GM21360 (cell line): ENCODE data around the gene ATP8B3.

ENCODE experiments used
- ATAC-seq: cut with Tn5 transposase; IDR thresholded peaks from one replicate; pipeline ENCODE4 v1.9.1; 2021; ENCODE audit warnings: mild to moderate bottlenecking, moderate library complexity; ENCODE audit not compliant: unreplicated experiment

Gene ATP8B3

DNA sequence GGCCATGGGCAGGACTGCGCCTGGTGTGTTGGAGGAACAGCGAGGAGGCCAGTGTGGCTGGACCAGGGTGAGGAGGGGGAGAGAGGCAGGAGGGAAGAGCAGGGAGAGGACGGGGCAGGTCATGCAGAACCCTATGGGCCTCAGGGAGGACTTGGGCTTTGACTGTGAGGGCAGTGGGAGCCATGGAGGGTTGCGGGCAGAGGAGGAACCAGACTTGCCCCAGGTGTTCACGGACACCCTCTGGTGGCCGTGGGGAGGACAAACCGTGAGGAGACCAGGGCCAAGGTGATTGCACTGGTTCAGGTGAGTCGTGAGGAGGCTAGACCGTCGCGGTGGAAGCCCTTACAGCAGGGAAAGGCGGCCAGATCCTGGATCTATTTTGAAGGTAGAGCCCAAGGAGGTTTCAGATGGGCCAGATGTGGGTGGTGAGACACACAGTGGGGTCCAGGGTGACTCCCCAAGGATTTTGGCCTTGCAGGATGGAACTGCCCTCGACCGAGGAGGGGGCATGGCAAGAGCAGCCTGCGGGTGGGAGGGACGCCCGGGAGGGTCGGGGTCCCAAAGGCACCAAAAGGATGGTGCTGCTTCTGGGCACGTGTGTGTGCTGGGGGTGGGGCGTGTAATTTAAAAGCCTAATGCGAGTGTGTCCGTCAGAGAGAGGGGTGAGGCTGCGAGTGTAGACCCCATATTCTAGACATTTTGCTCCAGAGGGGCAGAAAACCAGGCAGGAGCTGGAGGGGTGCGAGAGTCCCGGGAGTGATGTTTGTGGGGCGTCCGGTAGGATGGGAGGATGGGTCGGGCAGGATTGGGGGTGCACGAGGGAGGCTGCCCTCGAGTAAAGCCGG lies 39.0 kb upstream of the ATP8B3 start:
- no peak for ATAC-seq

DNA sequence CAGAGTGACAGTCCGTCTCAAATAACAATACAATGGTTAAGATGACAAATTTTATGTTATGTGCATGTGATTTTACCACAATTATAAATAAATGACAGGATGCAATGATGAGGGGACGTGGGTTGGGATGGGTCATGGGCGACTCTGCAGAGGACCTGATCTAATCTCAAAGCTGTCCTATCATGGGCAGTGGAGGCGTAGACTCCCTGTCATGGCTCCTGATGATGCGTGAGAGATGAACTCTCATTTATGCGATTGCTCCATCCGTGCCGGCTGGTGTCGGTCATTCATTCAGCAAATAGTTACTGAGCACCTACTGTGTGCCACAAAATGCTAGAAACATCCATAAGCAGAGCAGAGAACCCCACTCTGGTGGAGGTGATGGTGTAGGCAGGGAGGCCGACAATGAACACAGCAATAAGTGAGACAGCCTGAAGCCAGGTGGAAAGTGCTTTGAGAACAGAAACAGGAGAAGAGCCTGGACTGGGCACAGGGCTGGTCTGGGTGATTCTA lies 37.9 kb upstream of the ATP8B3 start:
- no peak for ATAC-seq

DNA sequence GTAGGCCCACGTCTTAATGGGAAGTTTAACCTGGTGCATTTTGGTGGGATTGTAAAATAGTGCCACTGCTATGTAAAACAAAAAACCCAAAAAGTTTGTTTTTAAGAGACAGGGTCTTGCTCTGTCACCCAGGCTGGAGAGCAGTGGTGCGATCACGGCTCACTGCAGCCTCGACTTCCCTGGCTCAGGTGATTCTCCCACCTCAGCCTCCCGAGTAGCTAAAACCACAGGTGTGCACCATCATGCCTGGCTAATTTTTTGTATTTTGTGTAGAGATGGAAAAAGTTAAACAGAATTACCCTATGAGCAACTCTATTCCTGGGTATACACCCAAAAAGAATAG lies 37.0 kb upstream of the ATP8B3 start:
- no peak for ATAC-seq

DNA sequence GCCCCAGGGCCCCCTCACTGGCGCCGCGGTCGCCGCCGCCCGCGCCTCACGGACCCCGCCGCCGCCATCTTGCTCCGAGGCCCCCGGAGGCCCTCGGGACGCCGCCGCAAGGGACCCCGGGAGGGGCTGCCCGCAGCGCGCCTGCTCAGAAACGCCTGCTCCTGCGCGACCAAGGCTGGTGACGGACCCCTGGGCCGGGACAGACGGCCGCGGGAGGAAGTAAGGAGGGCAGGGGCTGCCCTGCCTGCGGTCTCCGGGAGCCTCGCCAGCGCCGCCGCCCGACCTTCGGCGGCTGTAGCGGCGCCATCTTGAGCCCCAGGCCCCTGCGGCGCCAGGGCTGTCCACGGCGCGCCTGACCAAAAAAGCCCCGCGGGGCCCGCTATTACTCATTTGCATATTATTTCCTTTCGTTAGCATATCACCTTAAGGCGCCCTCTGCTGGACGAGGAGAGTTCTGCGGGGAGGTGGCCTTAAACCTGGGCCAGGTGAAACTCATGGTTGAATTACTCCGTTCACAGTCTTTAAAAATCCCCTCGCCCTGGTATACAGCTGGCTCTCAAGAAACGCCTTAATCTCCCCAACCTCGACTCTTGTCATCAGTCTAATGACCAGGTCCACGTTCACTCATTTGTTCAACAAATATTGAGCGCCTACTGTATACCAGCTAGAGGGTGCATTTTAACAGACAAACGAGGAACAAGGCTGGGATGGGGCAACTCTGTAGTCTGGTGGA lies 36.5 kb upstream of the ATP8B3 start, which contains the start of gene REXO1:
Gene REXO1, minus strand, starts transcription at position 85 of the 733 bp plus-strand sequence. CDS start 125 bp downstream, outside the sequence.
- ATAC-seq, result peak; percentile 58

DNA sequence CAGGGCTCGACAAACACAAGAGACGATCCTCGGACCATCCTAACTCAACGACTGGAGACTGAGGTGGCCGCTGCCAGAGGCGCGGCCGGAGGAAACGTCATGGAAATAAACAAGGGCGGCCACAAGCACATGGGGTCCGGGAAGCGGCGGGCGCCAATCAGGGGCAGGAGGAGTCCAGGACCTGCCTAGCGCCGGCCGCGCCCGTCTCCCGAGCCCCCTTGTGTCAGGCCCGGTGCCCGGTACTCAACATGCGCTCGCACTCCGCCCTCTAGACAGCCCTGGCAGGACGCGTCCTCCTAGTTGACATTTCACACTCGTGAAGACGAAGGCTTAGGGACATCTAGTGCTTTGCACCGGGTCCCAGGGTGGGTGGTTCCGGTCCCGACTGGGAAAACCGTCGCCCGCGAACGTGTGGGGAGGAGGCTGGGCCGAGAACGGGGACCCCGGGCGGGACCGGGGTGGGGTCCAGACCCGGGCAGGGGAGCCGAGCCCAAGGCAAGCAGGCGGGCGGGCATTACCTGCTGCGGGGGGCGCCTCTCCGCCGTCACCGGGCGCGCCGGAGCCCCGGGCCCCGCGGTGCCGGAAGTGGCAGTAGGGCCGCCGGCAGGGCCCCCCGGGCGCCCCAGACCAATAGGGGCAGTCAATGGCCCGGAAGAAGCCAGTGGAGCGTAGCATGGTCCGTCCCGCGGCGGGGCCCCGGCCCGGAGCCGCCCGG lies 35.8 kb upstream of the ATP8B3 start:
- peak; percentile 5 for ATAC-seq

DNA sequence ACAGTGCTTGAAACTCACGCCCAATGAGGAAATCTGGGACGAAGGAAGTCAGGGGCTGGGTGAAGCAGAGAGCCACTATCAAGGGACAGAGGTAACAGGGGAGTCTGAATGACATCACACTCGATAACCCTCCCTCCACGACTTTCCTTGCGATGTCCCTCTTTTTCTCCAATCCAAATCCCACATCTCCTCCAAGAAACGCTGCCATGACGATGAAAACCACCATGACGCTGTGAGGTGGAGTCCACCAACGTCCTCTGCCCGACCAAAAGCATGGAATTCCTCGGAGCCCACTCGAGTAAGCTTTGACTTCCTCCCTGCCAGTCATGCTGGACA lies 35.2 kb upstream of the ATP8B3 start:
- no peak for ATAC-seq

DNA sequence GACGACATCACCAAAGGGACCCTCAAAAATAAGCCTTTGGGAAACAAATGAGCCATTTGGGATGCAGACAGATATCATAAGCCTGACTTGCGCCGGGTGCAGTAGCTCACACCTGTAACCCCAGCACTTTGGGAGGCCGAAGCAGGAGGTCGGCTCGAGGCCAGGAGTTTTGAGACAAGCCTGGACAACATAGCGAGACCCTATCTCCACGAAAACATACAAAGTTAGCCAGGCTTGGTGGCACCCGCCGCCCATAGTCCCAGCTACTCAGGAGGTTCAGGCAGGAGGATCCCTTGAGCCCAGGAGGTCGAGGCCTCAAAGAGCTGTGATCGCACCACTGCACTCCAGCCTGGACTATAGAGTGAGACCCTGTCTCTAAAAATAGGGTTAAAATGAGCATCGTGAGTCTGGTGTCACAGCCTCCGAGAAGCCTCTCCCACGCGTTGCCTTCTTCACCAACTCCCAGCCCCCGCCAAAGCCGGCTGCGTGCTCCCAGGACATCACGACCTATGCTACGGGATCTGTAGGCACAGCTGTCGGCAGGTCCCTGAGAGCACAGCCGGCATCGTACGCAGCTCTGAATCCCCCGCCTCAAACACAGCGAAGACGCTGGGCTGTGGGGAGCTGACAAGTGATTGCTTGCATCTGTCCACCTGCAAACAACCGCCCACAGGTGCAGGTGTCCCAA lies 34.6 kb upstream of the ATP8B3 start:
- no peak for ATAC-seq

DNA sequence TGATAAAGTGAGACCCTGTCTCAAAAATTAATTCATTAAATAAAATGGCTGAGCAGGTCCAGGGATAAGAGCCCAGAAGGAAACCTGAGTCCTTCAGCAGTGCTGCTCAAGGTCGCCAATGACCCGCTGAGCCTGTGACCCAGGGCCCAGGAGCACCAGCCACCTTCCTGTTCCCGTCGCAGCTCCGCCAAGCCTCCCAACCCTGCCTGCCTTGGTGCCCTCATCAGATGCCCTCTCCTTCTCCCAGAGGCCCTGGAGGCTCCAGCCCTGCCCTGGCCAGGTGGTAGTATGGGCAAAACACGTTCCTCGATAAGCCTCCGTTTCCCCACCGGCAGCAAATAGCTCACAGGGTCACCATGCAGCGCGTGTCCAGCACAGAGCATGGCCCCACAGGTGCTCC lies 33.6 kb upstream of the ATP8B3 start:
- no peak for ATAC-seq

DNA sequence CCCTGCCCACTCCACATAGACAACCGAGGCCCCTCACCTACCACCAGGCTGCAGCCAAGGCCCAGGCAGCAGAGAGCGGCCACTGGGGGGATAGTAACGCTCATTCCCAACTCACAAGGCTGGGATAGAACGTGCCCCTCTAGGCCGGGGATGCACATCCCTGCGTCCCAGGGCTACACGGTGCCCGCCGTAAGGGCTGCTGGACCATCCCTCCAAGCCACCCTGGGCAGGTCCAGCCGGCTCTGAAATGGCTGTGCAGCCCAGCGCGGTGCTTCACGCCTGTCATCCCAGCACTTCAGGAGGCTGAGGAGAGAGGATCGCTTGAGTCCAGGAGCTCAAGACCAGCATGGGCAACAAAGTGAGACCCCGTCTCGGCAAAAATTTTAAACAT lies 33.0 kb upstream of the ATP8B3 start:
- no peak for ATAC-seq

DNA sequence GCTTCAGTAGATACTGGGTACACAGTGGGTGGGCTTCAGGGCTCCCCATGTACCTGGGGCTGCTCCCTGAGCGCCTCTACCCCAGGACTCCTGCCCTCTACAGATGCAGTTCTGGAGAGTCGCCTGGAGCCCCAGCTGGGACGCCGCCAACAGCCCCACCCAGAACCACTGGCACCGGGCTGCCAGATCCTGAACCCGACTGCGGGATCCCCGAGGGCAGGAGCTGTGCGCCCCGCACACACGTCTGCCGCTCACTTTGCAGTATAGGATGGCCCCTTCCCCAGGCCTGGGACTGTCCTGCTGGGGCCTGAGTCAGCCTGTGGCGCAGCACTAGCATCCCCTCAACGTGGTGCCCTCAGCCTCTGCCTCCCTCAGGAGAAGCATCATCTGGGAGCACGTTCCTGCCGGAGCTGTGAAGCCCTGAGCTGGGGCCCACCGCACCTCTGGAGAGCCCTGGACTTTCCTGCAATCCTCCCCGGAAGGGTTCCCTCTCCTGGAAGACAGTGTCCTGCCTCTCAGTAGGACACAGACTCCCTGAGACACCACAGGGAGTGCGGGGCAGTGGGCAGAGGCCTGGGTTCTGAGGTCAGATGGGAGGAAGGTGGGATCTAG lies 32.5 kb upstream of the ATP8B3 start:
- ATAC-seq, result no peak

DNA sequence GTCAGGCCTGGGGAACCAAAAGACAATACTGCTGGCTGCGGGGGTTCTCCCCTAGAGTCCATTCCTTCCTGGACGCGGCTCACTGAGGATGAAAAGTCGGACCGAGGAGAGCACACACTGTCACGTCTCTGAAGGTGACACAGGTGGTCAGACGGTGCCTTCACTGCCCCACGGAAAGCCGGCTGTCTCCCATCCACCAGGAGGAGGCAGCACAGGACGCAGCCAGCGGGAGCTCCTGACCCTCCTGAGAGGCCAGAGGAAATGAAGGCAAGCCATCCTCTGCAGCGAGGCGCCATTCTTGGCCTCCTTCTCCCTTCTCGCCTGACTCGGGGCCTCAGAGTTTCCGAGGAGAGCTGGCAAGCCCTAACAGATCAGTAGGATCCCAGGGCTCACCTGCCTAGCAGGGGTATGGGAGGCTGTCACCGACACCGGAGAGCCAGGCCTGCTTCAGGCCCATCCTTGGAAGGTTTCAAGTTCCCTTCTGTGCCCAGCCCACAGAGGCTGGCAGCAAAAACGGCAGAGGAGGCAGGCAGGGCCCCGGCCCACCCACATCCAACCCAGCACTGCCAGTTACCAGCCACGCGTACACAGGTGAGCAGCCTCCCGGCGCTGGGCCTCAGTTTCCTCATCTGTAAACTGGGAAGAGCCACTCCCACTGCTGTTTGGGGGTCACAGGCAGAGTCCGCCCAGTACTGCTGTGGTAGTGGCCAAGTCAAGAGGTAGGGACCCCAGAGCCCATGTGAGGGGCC lies 31.7 kb upstream of the ATP8B3 start:
- ATAC-seq, result no peak

DNA sequence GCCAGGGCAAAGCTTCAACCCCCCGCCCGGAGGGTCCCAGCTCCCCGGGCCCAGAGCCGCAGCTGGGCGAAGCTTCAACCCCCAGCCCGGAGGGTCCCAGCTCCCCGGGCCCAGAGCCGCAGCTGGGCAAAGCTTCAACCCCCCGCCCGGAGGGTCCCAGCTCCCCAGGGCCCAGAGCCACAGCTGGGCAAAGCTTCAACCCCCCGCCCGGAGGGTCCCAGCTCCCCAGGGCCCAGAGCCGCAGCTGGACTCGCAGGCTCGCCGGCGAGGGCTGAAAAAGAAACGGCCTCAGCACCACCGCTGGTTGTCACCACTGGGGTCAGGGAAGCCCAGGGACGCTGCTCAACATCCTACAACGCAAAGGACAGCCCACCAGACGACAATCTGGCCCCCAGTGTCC lies 31.0 kb upstream of the ATP8B3 start:
- no peak for ATAC-seq

DNA sequence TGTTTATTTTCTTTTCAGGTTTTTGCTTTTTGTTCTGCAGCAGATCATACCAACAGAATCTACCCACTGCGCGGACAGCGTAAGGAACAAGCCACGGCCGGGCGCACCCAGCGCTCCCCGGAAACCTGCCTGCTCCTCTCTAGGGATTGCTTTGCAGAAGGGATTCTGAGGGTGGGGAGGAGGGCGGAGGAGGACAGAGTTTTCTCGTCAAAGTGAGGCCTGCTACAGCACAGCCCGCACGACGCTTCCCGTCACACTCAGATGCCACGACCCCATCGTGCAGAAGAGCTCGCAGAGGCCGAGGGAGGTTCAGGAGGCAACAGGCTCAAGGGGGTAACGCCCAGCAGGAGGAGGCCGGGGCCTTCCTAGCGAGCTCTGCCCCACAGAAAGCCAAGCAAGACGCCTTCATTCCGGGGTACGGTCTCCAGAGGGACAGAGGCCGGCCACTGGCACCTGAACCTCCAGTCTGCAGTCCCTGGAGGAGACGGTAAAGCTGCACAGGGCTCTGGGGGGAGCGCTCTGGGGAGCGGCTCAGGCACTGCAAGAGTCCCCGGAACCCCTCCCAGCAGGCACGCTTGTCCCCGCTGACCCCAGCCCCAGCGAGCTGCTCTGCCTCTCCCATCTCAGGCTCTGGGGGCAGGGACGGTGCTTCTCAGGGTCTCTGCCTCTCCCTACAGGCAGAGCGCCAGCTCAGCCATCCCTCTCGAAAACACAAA lies 29.3 kb upstream of the ATP8B3 start:
- no peak for ATAC-seq

DNA sequence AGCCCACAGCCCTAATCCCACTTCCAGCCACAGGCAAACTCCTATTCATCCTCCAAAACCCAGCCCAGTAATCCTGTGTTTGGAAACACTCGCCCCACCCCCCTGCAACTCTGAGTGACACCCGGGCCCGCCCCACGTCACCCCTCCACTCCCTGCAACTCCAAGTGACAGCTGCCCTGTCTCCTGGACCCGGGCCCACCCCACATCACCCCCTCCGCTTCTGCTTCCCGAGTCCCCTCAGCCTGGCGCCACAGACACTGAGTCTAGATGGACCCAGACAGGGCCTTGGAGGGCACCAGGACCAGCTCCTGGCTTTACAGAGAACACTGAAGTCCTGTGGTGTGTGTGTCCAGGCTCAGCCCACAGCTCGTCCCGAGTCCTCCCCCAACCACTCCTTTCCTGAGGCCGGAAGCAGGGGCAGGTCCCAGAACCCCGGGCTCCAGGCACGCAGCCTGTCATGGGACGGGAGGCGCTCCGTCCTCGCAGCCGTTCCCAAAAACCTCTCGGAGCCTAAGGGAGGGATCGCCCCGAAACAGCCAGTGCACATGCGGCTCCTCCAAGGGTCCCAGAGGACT lies 28.6 kb upstream of the ATP8B3 start:
- no peak for ATAC-seq

DNA sequence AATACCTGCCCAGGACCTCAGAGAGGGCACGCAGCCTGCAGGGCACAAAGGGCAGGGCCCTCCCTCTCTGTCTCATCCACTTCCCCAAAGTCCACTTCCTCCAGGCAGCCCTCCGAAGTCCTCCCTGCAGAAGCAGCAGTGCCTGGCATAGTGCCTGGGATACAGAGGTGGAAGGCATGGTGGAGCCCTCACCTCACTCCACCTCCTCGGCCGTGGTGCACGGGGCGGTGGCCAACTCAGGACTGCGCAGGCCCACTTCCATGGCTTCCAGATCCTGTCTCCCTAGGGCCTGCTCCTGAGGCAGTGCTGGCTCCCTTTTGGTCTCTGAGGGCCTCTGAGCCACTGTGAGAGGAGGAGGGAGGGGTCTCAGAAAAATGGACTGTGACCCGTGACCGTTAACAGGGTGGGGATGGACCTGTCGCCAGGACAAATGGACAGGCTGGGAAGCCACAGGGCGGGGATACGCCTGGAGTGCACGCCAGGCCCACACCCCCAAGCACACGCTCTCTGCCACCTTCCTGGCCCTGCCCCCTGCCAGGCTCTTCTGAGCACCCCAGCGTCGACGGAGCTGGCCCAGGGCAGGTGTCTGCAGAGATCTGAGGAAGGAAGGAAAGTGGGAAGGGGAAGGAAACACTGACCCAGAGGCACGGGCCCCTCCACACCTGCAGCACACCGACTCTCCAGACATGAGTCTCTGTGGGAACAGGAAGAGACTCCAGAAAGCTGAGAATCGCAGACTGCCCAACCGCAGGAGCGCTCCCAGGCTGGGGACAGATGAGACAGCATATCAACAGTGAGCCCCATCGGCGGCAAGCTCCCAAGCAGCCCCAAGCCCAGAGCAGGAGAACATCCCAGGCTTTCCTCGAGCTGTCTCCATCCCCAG lies 27.8 kb upstream of the ATP8B3 start:
- ATAC-seq, result no peak

DNA sequence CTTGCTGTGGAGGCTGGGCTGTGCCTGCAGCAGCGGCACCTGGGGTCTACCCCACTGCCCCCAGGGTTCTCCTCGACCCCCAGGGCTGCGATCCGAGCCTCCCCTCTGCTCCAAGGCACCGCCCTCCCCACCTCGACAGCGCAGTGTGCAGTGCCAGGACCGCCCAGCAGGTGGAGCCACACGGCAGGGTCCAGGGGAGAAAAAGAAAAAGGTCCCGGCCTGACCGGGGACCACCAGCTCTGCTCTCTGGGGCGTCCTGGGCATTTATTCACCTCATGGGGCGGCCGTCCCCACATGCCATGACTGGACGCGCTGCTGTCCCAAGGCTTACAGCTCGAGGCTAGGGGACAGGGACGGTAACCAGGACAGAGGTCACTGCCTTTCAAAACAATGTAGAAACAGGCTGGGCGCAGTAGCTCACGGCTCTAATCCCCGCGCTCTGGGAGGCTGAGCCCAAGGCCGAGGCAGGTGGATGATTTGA lies 25.6 kb upstream of the ATP8B3 start:
- no peak for ATAC-seq

DNA sequence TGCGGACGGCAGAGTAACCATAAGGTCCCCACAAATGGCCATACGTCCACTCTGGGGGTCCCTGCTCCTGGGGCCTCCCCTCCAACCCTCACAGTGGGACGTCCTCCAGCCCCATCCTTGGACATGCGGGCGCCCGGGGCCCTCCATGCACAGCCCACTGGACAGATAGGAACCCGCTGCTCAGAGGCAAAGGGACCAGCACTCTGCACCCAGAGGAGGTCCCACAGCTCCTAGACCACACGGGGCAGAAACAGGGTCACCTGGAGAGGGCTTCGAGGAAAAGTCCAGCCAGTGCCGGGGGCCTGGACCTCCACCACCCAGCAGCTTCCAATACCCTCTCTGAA lies 25.1 kb upstream of the ATP8B3 start:
- no peak for ATAC-seq
